ENCODE results near the gene ITLN2.
"Not testable (repeated sequence)": the region's sequence is repeated elsewhere in the genome, so short reads cannot be mapped to it uniquely, and the experiment has no call there.

The ITLN2 gene

GRCh38 chr1:160945079-160945478, 9.5 kb downstream of the ITLN2 start:
- no peak overlapping the region for H3K4me3 Mint-ChIP-seq
- no peaks in the 10 kb centered on the region for H3K36me3 Mint-ChIP-seq (ENCODE audit: low read depth)
- H3K9me3 Mint-ChIP-seq: no peaks in the 10 kb centered on the region
- no peaks in the 10 kb centered on the region for H3K4me1 Mint-ChIP-seq
- DNase-seq (no peak), ATAC-seq (no peak)
- no peak overlapping the region for H3K27ac Mint-ChIP-seq
- no peaks in the 10 kb centered on the region for H3K27me3 Mint-ChIP-seq

GRCh38 chr1:160942926-160943325, 11.7 kb downstream of the ITLN2 start:
- Mint-ChIP-seq H3K27ac (no peak overlapping the region), H3K4me3 (no peak overlapping the region), H3K9me3 (no peaks in the 10 kb centered on the region), H3K27me3 (no peaks in the 10 kb centered on the region), H3K4me1 (no peaks in the 10 kb centered on the region), H3K36me3 (ENCODE audit: low read depth) (no peaks in the 10 kb centered on the region)
- DNase-seq (no peak), ATAC-seq (no peak)

- H3K4me3 Mint-ChIP-seq; H3K4me1 Mint-ChIP-seq; H3K9me3 Mint-ChIP-seq; ATAC-seq; DNase-seq; H3K27ac Mint-ChIP-seq; H3K27me3 Mint-ChIP-seq; H3K36me3 Mint-ChIP-seq (ENCODE audit: low read depth): not testable (repeated sequence)
Observed at GRCh38 chr1:160936666-160937065, 17.9 kb downstream of the ITLN2 start.

- Mint-ChIP-seq H3K4me3 (no peak overlapping the region), H3K27ac (no peak overlapping the region), H3K4me1 (no peaks in the 10 kb centered on the region), H3K27me3 (no peaks in the 10 kb centered on the region), H3K36me3 (ENCODE audit: low read depth) (no peaks in the 10 kb centered on the region), H3K9me3 (no peaks in the 10 kb centered on the region)
- ATAC-seq: no peak
- DNase-seq: no peak
Observed at GRCh38 chr1:160935527-160936258, 18.9 kb downstream of the ITLN2 start.

GRCh38 chr1:160933305-160933704, 21.3 kb downstream of the ITLN2 start:
- not testable (repeated sequence) for H3K36me3 Mint-ChIP-seq (ENCODE audit: low read depth); H3K4me1 Mint-ChIP-seq; H3K27ac Mint-ChIP-seq; DNase-seq; H3K27me3 Mint-ChIP-seq; H3K4me3 Mint-ChIP-seq; H3K9me3 Mint-ChIP-seq; ATAC-seq

GRCh38 chr1:160925652-160926244, 28.9 kb downstream of the ITLN2 start:
- Mint-ChIP-seq H3K4me1 (no peaks in the 10 kb centered on the region), H3K36me3 (ENCODE audit: low read depth) (peaks cover 1% of the 10 kb centered on the region), H3K9me3 (peaks cover 24% of the 10 kb centered on the region), H3K27me3 (peaks cover 5% of the 10 kb centered on the region), H3K4me3 (no peak overlapping the region), H3K27ac (no peak overlapping the region)
- DNase-seq (no peak), ATAC-seq (no peak)

GRCh38 chr1:160924791-160925651, 29.6 kb downstream of the ITLN2 start:
- no peak for ATAC-seq
- H3K27ac Mint-ChIP-seq: no peak overlapping the region
- peaks cover 1% of the 10 kb centered on the region for H3K36me3 Mint-ChIP-seq (ENCODE audit: low read depth)
- peaks cover 5% of the 10 kb centered on the region for H3K27me3 Mint-ChIP-seq
- no peaks in the 10 kb centered on the region for H3K4me1 Mint-ChIP-seq
- peaks cover 29% of the 10 kb centered on the region for H3K9me3 Mint-ChIP-seq
- DNase-seq: no peak
- no peak overlapping the region for H3K4me3 Mint-ChIP-seq

- Mint-ChIP-seq H3K27ac (no peak overlapping the region), H3K36me3 (ENCODE audit: low read depth) (no peaks in the 10 kb centered on the region), H3K4me3 (no peak overlapping the region), H3K9me3 (peaks cover 15% of the 10 kb centered on the region), H3K4me1 (no peaks in the 10 kb centered on the region), H3K27me3 (peaks cover 3% of the 10 kb centered on the region)
- ATAC-seq (no peak), DNase-seq (no peak)
Observed at GRCh38 chr1:160916666-160917065, 37.9 kb downstream of the ITLN2 start.

GRCh38 chr1:160913229-160913628, 41.4 kb downstream of the ITLN2 start:
- not testable (repeated sequence) for H3K27me3 Mint-ChIP-seq; H3K9me3 Mint-ChIP-seq; DNase-seq; ATAC-seq; H3K27ac Mint-ChIP-seq; H3K36me3 Mint-ChIP-seq (ENCODE audit: low read depth); H3K4me3 Mint-ChIP-seq; H3K4me1 Mint-ChIP-seq

- Mint-ChIP-seq H3K27ac (no peak overlapping the region), H3K4me1 (no peaks in the 10 kb centered on the region), H3K9me3 (no peaks in the 10 kb centered on the region), H3K27me3 (no peaks in the 10 kb centered on the region), H3K36me3 (ENCODE audit: low read depth) (no peaks in the 10 kb centered on the region), H3K4me3 (no peak overlapping the region)
- ATAC-seq (no peak), DNase-seq (no peak)
Observed at GRCh38 chr1:160911925-160912324, 42.7 kb downstream of the ITLN2 start.

GRCh38 chr1:160911441-160911840, 43.2 kb downstream of the ITLN2 start:
- Mint-ChIP-seq H3K27me3 (no peaks in the 10 kb centered on the region), H3K4me3 (no peak overlapping the region), H3K27ac (no peak overlapping the region), H3K9me3 (no peaks in the 10 kb centered on the region), H3K4me1 (no peaks in the 10 kb centered on the region), H3K36me3 (ENCODE audit: low read depth) (no peaks in the 10 kb centered on the region)
- ATAC-seq (no peak), DNase-seq (no peak)

- H3K27ac Mint-ChIP-seq: no peak overlapping the region
- H3K27me3 Mint-ChIP-seq: no peaks in the 10 kb centered on the region
- ATAC-seq: no peak
- H3K4me1 Mint-ChIP-seq: no peaks in the 10 kb centered on the region
- no peak for DNase-seq
- no peak overlapping the region for H3K4me3 Mint-ChIP-seq
- no peaks in the 10 kb centered on the region for H3K36me3 Mint-ChIP-seq (ENCODE audit: low read depth)
- H3K9me3 Mint-ChIP-seq: no peaks in the 10 kb centered on the region
Observed at GRCh38 chr1:160910170-160910750, 44.3 kb downstream of the ITLN2 start.

- Mint-ChIP-seq H3K4me3 (no peak overlapping the region), H3K36me3 (ENCODE audit: low read depth) (no peaks in the 10 kb centered on the region), H3K4me1 (no peaks in the 10 kb centered on the region), H3K27me3 (no peaks in the 10 kb centered on the region), H3K9me3 (no peaks in the 10 kb centered on the region), H3K27ac (no peak overlapping the region)
- ATAC-seq (no peak), DNase-seq (no peak)
Observed at GRCh38 chr1:160907976-160908375, 46.6 kb downstream of the ITLN2 start.

GRCh38 chr1:160905617-160905989, 49.0 kb downstream of the ITLN2 start:
- Mint-ChIP-seq H3K27ac (no peak overlapping the region), H3K36me3 (ENCODE audit: low read depth) (no peaks in the 10 kb centered on the region), H3K9me3 (no peaks in the 10 kb centered on the region), H3K27me3 (no peaks in the 10 kb centered on the region), H3K4me3 (no peak overlapping the region), H3K4me1 (no peaks in the 10 kb centered on the region)
- DNase-seq: no peak
- ATAC-seq: no peak

Data from activated naive CD8-positive, alpha-beta T cell treated with anti-CD3 and anti-CD28 coated beads, Interleukin-2, amount 50 U/mL, for 24 hours (primary cell).